Bronchial epithelial cell (primary cell): ENCODE measurements around the gene NFE2. TPM values are rescaled to one million over a fixed set of nuclear protein-coding genes. Genes with fewer than 3 reads are reported as not detected.

Experiments
- DNase-seq: peaks from one replicate; pipeline ENCODE4 v3.0.0-alpha.2; 2010; ENCODE audit warnings: low read depth
- FAIRE-seq: peaks from 2 replicates; lab custom pipeline; 2011; peaks lifted over from hg19 to GRCh38; lab: Jason Lieb, UNC
- H3K27me3 ChIP-seq: 2 replicates; pipeline ENCODE4 v1.5.1; 2011; ENCODE audit warnings: low read length; ENCODE audit not compliant: control insufficient read depth, insufficient read depth
- H3K36me3 ChIP-seq: 2 replicates; pipeline ENCODE4 v1.5.1; 2011; ENCODE audit warnings: low read length; ENCODE audit not compliant: control insufficient read depth, insufficient read depth
- H3K4me3 ChIP-seq: 2 replicates; pipeline ENCODE4 v1.5.1; 2011; ENCODE audit warnings: mild to moderate bottlenecking, low read depth, low read length, control low read depth
- CTCF ChIP-seq: IDR thresholded peaks from 2 replicates; pipeline ENCODE4 v1.5.1; 2011; ENCODE audit warnings: mild to moderate bottlenecking, moderate library complexity, low read length, control low read depth, inconsistent platforms; ENCODE audit not compliant: insufficient read depth, severe bottlenecking
- total RNA-seq: library from RNA; depleted of rRNA; stranded (reverse); fragments of >200 nt; gene quantifications from 2 replicates; pipeline ENCODE4 v1.2.1, GENCODE V29; 2014

The NFE2 gene
- total RNA-seq, 1 donor from 2014 or later, result not detected

DNA sequence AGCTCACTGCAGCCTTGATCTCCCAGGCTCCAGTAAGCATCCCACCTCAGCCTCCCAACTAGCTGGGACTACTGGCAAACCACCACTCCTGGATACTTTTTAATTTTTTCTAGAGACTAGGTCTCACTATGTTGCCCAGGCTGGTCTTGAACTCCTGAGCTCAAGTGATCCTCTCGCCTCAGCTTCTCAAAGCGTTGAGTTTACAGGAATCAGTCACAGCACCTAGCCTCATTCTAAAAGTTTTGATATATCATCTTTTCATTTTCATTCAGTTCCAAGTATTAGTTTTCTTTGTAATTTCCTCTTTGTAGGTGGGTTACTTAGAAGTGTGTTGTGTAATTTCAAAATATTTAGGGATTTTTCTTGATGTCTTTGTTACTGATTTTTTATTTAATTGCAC is 30.5 kb downstream of the NFE2 start:
- DNase-seq (no peak), FAIRE-seq (no peak)
- Histone ChIP-seq H3K36me3 (peaks cover 1% of the 10 kb centered on the region), H3K27me3 (no peaks in the 10 kb centered on the region), H3K4me3 (no peak overlapping the region)
- TF ChIP-seq CTCF, result no peak

DNA sequence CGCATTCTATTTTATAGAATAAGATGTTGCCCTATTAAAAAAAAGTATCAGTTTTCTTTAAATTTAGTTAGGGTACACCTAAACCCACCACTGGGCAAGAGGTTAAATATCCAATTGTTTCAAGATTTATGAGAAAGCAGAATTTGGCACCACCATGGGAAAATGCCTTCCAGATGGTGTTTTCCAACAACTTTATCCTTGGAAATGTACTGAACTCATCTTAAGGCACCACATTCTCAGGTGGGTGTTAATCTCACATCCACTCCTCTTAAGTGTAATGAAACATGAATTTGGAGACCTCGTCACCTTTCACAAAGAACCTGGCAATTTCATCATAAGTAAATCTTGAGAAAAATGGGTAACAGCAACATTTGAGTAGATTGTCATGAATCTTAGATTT is 34.0 kb downstream of the NFE2 start:
- Histone ChIP-seq H3K36me3 (no peaks in the 10 kb centered on the region), H3K27me3 (no peaks in the 10 kb centered on the region), H3K4me3 (no peak overlapping the region)
- DNase-seq (no peak), FAIRE-seq (no peak)
- TF ChIP-seq CTCF, result no peak

- DNase-seq, result no peak
- Histone ChIP-seq H3K36me3 (no peaks in the 10 kb centered on the region), H3K4me3 (no peak overlapping the region), H3K27me3 (no peaks in the 10 kb centered on the region)
- no peak for TF ChIP-seq CTCF
- FAIRE-seq, result no peak
Observed at GRCh38 chr12:54265364-54265812, 35.4 kb downstream of the NFE2 start.

DNA sequence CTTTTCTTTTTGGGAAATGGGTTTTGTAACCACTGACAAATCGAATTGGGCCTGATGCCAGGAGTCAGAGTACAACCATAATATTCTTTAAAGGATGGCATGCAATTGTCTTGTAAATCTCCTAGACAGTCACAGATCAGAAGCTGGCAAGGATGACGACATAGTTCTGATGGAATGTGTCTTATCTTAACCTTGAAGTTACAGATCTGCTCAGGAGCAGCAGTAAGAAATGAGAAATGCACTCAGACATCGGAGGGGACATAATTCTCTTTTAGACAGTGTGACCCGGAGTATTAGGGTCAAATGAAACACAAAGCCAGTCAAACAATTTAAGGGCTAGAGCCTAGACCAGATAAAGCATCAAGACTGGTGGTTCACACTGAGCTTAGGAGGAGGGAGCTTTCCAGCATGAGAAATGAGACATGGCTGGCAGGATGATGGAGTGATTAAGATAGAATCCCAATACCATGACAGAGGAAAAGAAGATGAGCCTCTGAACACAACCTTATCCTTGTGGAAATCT is 38.4 kb downstream of the NFE2 start:
- TF ChIP-seq CTCF, result no peak
- Histone ChIP-seq H3K27me3 (no peaks in the 10 kb centered on the region), H3K36me3 (peaks cover under 1% of the 10 kb centered on the region), H3K4me3 (no peak overlapping the region)
- FAIRE-seq (no peak), DNase-seq (peak; percentile 43)

DNA sequence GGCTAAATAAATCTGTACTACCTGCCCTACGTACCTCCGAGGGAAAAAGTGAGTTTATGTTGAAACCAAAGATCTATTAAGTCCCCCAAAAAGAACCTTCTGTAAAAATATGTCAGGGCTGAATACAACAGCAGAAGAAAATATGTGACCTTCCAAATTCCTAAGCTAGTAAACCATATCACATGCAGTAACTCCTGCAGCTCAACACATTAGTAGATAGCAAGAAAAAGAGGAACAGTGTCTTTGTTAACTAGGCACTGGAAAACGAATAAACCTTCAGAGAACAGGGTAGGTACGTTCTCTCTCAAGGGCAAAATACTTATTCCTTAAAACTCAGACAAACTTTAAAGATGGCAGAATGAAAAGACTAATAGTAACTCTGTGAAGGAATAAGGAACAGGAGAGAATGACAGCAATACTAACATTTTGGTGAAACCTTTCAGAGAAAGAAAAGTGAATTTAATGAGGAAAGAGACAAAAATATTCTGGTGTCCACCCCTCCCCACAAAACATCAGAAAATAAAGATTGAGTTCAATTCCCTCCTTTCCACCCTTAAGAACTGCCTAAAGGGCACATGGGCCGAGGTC is 38.9 kb downstream of the NFE2 start:
- no peak overlapping the region for H3K4me3 ChIP-seq
- H3K36me3 ChIP-seq, result peaks cover 5% of the 10 kb centered on the region
- DNase-seq (no peak), FAIRE-seq (no peak)
- no peaks in the 10 kb centered on the region for H3K27me3 ChIP-seq
- no peak for TF ChIP-seq CTCF
